22Rv1 (cell line): ENCODE data around the gene TBX3.

Source experiments
- H3K27ac ChIP-seq: fragments of 450-650 bp; 2 replicates; pipeline ENCODE4 v1.5.1; 2017
- ZFX ChIP-seq: fragments of 450-650 bp; IDR thresholded peaks from 2 replicates; pipeline ENCODE4 v1.6.1; 2017; ENCODE audit warnings: antibody characterized with exemption, borderline replicate concordance
- TF ChIP-seq, protein P1 (sequence below): fragments of 450-650 bp; IDR thresholded peaks from 2 replicates; pipeline ENCODE4 v1.5.1; 2017; ENCODE audit warnings: mild to moderate bottlenecking

The TBX3 gene

DNA sequence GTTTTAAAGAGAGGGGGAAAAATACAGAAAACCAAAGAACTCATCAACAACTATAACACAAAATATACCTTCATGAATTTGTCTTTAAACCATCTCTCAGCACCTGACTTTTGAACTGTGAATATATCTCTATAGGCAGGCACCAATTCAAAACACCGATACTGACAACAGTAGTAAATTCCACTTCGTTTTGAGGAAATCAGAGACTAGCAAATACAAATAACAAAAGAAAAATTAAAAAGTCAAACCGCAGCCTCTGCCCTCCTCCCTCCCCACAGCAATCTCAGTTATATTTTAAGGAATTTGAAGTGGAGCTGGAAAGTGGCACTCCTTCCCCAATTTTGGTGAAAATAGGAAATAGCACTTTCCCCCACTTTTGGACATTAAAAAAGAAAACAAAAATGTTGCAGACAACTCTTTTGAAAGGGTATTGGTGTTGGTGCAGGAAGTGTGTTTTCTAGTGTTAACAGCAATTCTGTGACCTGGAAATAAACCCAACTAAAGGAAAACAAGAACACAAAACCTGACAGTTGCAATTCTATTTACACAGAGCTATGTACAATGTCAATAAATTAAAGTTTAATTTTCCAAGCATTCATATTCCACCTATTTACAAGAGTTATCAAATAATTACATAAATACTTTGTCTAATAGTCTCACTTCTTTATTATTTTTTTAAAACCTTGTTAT lies 13.5 kb downstream of the TBX3 start:
- peak overlapping the region; percentile 99 for H3K27ac ChIP-seq

DNA sequence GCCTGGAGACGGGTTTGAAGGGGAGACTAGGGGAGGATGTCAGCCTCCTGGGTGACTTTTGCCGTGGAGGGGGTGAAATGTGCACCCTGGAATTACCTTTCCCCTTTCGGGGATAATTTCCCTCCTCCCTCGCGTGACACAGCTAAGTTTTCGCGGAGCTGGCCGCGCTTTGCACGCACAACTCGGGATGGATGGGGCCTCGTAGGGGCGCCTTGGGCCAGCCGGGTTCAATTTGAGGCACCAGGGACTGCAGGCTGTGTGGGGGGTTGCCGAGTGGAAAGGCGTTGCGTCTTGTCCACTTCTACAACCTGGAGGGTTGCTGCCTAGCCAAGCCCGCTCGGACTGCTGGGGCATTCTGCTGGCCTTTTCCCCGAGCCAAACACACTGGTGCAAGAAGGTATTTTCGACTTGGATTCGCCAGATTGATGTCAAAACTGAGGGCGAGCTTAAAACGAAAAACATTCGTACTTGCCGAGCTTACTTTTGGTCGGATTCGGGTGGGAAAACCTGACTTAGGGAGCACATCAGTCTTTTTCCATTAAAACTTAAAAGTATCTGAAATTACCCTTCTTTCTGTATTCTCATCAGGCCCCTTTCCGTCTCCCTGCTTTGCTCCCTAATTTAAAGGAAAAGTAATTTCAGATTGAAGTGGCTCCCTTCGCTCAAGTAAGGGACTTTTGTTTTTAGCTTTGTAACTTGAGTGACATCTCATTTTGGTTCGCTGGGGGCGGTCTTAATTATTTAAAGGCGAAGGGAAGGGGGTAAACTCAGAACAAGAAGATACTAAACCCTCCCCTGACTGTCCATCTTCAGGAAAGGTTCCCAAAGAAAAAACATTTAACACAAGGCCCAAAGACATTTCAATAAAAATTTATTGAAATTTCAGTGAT lies 14.3 kb downstream of the TBX3 start:
- TF ChIP-seq, protein P1, sequence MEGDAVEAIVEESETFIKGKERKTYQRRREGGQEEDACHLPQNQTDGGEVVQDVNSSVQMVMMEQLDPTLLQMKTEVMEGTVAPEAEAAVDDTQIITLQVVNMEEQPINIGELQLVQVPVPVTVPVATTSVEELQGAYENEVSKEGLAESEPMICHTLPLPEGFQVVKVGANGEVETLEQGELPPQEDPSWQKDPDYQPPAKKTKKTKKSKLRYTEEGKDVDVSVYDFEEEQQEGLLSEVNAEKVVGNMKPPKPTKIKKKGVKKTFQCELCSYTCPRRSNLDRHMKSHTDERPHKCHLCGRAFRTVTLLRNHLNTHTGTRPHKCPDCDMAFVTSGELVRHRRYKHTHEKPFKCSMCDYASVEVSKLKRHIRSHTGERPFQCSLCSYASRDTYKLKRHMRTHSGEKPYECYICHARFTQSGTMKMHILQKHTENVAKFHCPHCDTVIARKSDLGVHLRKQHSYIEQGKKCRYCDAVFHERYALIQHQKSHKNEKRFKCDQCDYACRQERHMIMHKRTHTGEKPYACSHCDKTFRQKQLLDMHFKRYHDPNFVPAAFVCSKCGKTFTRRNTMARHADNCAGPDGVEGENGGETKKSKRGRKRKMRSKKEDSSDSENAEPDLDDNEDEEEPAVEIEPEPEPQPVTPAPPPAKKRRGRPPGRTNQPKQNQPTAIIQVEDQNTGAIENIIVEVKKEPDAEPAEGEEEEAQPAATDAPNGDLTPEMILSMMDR: no peak
- TF ChIP-seq ZFX: no peak
- peak overlapping the region; percentile 99 for H3K27ac ChIP-seq

More for the DNA sequence above, 13.5 kb downstream of the TBX3 start:
- TF ChIP-seq, protein P1: no peak
- TF ChIP-seq ZFX: no peak

DNA sequence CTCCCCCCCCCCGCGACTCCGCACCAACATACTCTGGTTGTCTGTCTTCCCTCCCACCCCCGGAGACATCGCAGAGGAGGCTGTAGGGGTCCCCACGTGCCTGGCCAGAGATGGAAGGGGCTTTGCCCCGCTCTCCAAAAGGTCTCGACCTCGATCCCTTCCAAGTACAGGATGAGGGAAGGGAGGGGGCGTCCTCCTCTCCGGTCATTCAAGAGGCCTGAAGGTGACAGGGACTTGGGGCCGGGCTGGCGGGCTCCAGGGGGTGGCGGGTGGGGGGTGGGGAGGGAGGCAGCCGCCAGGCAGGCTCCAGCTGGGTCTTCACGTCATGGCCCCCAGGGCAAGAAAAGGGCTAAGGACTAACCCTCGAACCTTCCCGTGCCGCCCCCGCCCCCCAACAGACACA lies 15.1 kb downstream of the TBX3 start:
- no peak for TF ChIP-seq ZFX
- TF ChIP-seq, protein P1: no peak
- peak overlapping the region; percentile 99 for H3K27ac ChIP-seq

DNA sequence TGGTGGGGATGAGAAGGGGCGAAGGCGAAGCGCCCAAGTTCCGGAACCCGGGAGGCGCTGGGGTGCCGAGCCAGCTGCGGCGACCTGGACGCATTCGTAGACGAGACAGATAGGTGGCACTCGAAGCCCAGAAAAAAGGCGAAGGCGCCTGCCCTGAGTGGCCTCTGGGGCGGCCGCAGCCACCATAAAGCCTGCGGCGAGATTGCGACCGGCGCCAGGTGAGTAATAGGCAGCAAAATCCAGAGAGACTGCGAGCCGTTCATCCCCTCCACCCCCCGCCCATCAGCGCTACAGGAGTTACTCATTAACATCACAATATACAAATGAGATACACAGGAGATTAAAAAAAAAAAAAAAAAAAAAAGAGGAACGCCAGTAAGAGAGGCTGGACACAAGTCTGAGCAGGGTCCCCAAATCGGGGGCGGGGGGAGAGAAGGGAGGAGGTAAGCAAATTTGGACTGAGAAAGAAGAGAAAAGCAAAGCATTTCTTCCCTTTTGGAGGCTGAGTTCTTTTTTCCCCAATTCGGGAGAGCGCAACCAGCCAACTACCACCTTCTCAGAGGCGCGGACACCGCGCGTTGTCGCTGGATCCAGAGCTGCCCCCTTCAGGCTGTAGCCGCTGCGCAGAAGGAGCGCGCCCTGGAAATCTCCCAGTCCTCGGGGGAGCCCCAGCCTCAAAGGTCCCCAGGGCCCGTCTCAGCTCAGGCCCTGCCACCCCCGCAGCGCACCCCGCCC lies 15.7 kb downstream of the TBX3 start:
- TF ChIP-seq, protein P1: peak; percentile 77
- no peak for TF ChIP-seq ZFX
- peak overlapping the region; percentile 99 for H3K27ac ChIP-seq

DNA sequence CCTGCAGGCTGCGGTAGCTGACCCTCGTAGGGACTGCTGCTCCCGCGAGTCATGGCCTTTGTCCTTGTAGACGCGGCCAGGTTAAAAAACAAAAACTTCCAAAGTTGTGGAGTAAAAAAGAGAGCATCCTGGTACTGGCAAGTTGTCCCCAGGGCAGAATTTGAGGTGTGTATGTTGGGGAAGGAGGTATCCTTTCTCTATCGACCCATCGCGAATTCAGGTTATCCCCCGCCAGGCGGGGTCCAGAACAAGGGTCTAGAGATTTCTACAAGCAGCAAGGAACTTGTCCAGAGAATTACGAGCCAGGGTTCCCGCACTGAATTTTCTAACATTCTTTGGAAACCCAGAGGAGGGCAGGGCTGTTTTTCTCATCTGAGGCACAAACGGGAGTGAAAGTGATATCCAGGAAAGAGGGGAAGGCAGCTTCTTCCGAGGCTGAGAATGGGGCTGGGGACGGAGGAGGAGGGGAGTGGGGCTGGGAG lies 16.3 kb downstream of the TBX3 start:
- H3K27ac ChIP-seq: peak overlapping the region; percentile 99
- TF ChIP-seq ZFX: no peak
- TF ChIP-seq, protein P1: no peak

DNA sequence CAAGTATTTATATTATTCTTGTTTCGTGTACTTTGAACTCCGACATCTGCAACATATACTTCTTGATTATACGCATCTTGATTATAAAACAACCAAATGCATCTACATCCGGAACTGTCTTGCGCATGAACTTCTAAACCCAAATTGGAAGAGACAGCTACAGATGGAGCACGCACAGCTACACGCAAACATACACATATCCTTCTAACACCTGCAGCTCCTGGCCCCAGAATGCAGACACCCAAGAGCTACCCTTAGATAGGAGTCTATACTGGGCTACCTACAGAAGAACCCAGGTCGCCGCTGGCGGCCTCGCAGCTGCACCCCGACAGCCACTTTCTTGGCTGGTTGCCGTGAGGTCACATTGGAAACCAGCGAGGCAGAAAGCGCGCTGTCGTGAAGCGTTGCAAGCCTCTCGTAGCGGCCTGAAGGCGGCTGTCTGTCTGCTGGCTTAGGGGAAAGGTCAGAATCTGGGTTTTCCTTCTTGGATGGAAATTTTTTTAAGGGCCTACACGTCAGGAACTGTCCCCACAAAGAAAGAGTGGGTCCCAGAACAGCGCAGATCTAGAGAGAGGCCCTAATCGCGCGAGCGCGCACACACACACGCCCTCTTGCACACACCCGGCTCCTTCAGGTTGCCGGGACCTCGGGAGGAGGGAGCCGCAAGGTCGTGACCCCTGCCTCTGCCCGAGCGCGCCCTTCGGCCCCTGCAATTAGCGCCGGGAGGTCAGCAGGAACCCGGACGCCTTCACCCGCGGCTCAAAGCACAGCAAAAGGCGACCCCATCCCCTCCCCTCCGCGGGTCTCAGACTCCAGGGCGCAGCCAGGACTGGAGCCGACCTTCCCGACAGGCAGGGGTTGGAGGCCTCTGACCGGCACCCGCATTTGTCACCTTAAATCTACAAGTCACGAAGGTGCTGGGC lies 17.0 kb downstream of the TBX3 start:
- peak overlapping the region; percentile 99 for H3K27ac ChIP-seq

More for the DNA sequence above, 17.0 kb downstream of the TBX3 start:
- TF ChIP-seq, protein P1: no peak
- no peak for TF ChIP-seq ZFX
